Panc1 (cell line): ENCODE results near the gene RBM19. TPM values are rescaled to one million over a fixed set of nuclear protein-coding genes. Genes with fewer than 3 reads are reported as not detected.

Experiments used
- ATAC-seq: fragments of 200-7000 bp; cut with Tn5 transposase; 2 replicates; pipeline ENCODE4 v1.9.1; 2020; ENCODE audit warnings: mild to moderate bottlenecking, moderate library complexity
- BruUV-seq: library from RNA; stranded (reverse); fragments of 400-500 nt; replicated peaks from 2 replicates; lab custom pipeline; 2021; lab: Mats Ljungman, UMichigan
- CTCF ChIA-PET: fragments of 300-600 bp; sonication (Branson Sonifier 250); formaldehyde crosslinking; loops from one replicate; lab custom pipeline; 2022; ENCODE audit warnings: antibody characterized with exemption; lab: Charles Lee
- POLR2A ChIA-PET: fragments of 300-600 bp; sonication (Branson Sonifier 250); formaldehyde crosslinking; loops from one replicate; lab custom pipeline; 2022; ENCODE audit warnings: antibody characterized with exemption; lab: Charles Lee
- DNase-seq: peaks from one replicate; pipeline ENCODE4 v3.0.0-alpha.2; 2010; ENCODE audit warnings: low read depth, low spot score
- H3K27ac ChIP-seq: 2 replicates; pipeline ENCODE4 v1.5.1; 2011; ENCODE audit warnings: mild to moderate bottlenecking, low read length, inconsistent platforms
- H3K27me3 ChIP-seq: fragments of 200-500 bp; sonication (Bioruptor generic); 2 replicates; pipeline ENCODE4 v1.6.0; 2014; ENCODE audit warnings: low read length, inconsistent platforms; ENCODE audit not compliant: control insufficient read depth, insufficient read depth
- H3K36me3 ChIP-seq: fragments of 200-500 bp; sonication (Bioruptor generic); 2 replicates; pipeline ENCODE4 v1.5.1; 2014; ENCODE audit warnings: inconsistent platforms, mild to moderate bottlenecking, low read length, moderate library complexity; ENCODE audit not compliant: control insufficient read depth, insufficient read depth
- H3K4me1 ChIP-seq: 2 replicates; pipeline ENCODE4 v1.5.1; 2011; ENCODE audit warnings: inconsistent platforms, mild to moderate bottlenecking, low read length, moderate library complexity; ENCODE audit not compliant: control insufficient read depth, insufficient read depth
- H3K4me3 ChIP-seq, 2 experiments: 2 replicates each; pipeline ENCODE4 v1.5.1; 2011 to 2012; ENCODE audit warnings: low read depth in 2 of 2, low read length in 2 of 2, mild to moderate bottlenecking in 2 of 2, inconsistent platforms in 1 of 2, moderate library complexity in 1 of 2
- H3K9me3 ChIP-seq: fragments of 200-500 bp; sonication (Bioruptor generic); 2 replicates; pipeline ENCODE4 v1.5.1; 2014; ENCODE audit warnings: low read depth, mild to moderate bottlenecking, inconsistent platforms, low read length, moderate library complexity; ENCODE audit not compliant: control insufficient read depth, insufficient read depth
- POLR2AphosphoS5 ChIP-seq: IDR thresholded peaks from 2 replicates; pipeline ENCODE4 v1.6.1; 2012; ENCODE audit warnings: mild to moderate bottlenecking, low read depth, low read length, moderate library complexity
- REST ChIP-seq, 2 experiments: IDR thresholded peaks; 2 replicates each; pipeline ENCODE4 v1.6.1; 2011 to 2012; ENCODE audit warnings: low read depth in 2 of 2, control low read depth in 1 of 2, low read length in 1 of 2, mild to moderate bottlenecking in 1 of 2, moderate library complexity in 1 of 2; ENCODE audit not compliant: insufficient read depth in 1 of 2
- SIN3A ChIP-seq: IDR thresholded peaks from 2 replicates; pipeline ENCODE4 v1.6.1; 2012; ENCODE audit warnings: low read depth, mild to moderate bottlenecking, low read length, moderate library complexity, borderline replicate concordance; ENCODE audit not compliant: insufficient read depth
- TCF7L2 ChIP-seq: IDR thresholded peaks from 2 replicates; pipeline ENCODE4 v1.6.1; 2011; ENCODE audit warnings: mild to moderate bottlenecking, low read depth, low read length, inconsistent platforms
- in situ Hi-C: cut with HindIII; loops from 2 replicates; pipeline ENCODE4 v1.10.0; 2016; ENCODE audit warnings: low sequenced_read_pairs, low pct_unique_long_range_greater_than_20kb
- intact Hi-C: fragments of 100-400 bp; cut with micrococcal nuclease; formaldehyde crosslinking; loops from one replicate; pipeline ENCODE4 v1.10.0; 2022; ENCODE audit not compliant: unreplicated experiment
- total RNA-seq: library from RNA; stranded (reverse); gene quantifications from one replicate; pipeline ENCODE4 v1.2.1, GENCODE V29; 2021; ENCODE audit not compliant: unreplicated experiment
- TF ChIP-seq, protein P1 (sequence below): fragments of 450-650 bp; IDR thresholded peaks from 2 replicates; pipeline ENCODE4 v1.5.1; 2017; ENCODE audit warnings: mild to moderate bottlenecking

The RBM19 gene
- total RNA-seq, 1 experiment from 2014 or later = 44.8 TPM

- intact Hi-C loops (no loop called here), in situ Hi-C loops (no loop called here)
- POLR2A ChIA-PET = no interaction called here
- no peak for TF ChIP-seq SIN3A
- no peak for TF ChIP-seq POLR2AphosphoS5
- TF ChIP-seq, protein P1, sequence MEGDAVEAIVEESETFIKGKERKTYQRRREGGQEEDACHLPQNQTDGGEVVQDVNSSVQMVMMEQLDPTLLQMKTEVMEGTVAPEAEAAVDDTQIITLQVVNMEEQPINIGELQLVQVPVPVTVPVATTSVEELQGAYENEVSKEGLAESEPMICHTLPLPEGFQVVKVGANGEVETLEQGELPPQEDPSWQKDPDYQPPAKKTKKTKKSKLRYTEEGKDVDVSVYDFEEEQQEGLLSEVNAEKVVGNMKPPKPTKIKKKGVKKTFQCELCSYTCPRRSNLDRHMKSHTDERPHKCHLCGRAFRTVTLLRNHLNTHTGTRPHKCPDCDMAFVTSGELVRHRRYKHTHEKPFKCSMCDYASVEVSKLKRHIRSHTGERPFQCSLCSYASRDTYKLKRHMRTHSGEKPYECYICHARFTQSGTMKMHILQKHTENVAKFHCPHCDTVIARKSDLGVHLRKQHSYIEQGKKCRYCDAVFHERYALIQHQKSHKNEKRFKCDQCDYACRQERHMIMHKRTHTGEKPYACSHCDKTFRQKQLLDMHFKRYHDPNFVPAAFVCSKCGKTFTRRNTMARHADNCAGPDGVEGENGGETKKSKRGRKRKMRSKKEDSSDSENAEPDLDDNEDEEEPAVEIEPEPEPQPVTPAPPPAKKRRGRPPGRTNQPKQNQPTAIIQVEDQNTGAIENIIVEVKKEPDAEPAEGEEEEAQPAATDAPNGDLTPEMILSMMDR = no peak
- no peak for TF ChIP-seq TCF7L2
- TF ChIP-seq REST (IDR thresholded peaks at IDR 0.05; ENCODE audit: insufficient read depth in 1 of 2, low read depth in 2 of 2, low read length in 1 of 2) = no peak
- no peak overlapping the region for H3K4me3 ChIP-seq
- CTCF ChIA-PET = no interaction called here
- no peaks in the 10 kb centered on the region for H3K9me3 ChIP-seq
- H3K4me1 ChIP-seq = no peaks in the 10 kb centered on the region
- DNase-seq = no peak
- H3K36me3 ChIP-seq = no peaks in the 10 kb centered on the region
- no peak for ATAC-seq
- BruUV-seq = no TSS peak
- no peak overlapping the region for H3K27ac ChIP-seq
- H3K27me3 ChIP-seq = no peaks in the 10 kb centered on the region
Measured at GRCh38 chr12:113891167-113891692, 74.9 kb downstream of the RBM19 start.

DNA sequence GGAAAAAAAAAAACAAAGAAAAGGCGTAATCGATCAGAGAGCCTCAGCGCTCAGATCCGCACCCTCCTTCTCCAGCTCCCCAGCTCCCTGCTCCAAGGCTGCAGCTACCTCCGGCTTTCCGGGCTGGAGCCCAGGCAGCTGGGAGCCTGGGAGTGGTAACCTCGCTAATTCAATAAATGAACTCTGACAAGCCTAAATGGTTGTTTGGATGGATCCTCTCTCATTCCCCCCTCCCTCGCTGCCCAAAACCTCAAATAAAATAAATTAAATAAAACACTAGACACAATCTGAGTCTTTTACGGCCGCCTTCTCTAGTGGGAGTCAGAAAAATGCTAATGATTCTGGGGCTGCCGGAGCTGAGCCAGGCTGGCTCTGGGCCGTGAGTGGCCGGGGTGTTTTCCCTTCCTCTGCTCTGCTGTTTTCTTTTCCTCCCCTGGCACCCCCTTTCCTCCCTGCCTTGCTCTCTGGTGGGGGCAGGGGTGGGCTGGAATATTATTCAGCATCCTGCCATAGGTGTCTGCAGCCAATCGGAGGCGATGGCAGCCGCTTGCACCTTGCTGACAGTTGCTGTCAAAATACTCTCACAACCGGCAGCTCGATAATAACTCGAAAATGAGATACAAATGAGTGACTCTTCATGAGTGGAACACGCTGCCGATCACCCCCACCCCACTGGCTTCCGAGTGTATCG is 76.1 kb downstream of the RBM19 start:
- no peaks in the 10 kb centered on the region for H3K36me3 ChIP-seq
- H3K27ac ChIP-seq = no peak overlapping the region
- BruUV-seq = no TSS peak
- in situ Hi-C loops = no loop called here
- ChIA-PET CTCF (no interaction called here), POLR2A (no interaction called here)
- DNase-seq (no peak), ATAC-seq (no peak)
- no peaks in the 10 kb centered on the region for H3K9me3 ChIP-seq
- no peaks in the 10 kb centered on the region for H3K4me1 ChIP-seq
- intact Hi-C loops = no loop called here
- no peak overlapping the region for H3K4me3 ChIP-seq
- TF ChIP-seq SIN3A (no peak), TCF7L2 (no peak), POLR2AphosphoS5 (no peak), REST (IDR thresholded peaks at IDR 0.05; ENCODE audit: insufficient read depth in 1 of 2, low read depth in 2 of 2, low read length in 1 of 2) (no peak)
- TF ChIP-seq, protein P1 = no peak
- no peaks in the 10 kb centered on the region for H3K27me3 ChIP-seq
